ENCODE data around the gene RBM20. TPM values are rescaled to one million over a fixed set of nuclear protein-coding genes. Genes with fewer than 3 reads are reported as not detected.

The RBM20 gene
- total and polyA plus RNA-seq, 4 donors, result 1.1 to 2.2 (median 1.6) TPM

GRCh38 chr10:110794808-110795207, 150.7 kb downstream of the RBM20 start:
- Histone ChIP-seq H3K27ac (ENCODE audit: low read depth, low read length) (peak overlapping the region; percentile 75), H3K27me3 (ENCODE audit: control insufficient read depth, insufficient read depth, low read length) (no peaks in the 10 kb centered on the region), H3K9me3 (ENCODE audit: control insufficient read depth, insufficient read depth, low read length) (no peaks in the 10 kb centered on the region), H3K4me1 (ENCODE audit: control insufficient read depth, insufficient read depth, low read length) (peaks cover 18% of the 10 kb centered on the region), H3K4me3 (ENCODE audit: low read depth, low read length) (no peak overlapping the region), H3K36me3 (ENCODE audit: control insufficient read depth, insufficient read depth, low read length) (no peaks in the 10 kb centered on the region)
- peak in 5 of 6 donors; percentile 48 to 89 (median 59) for DNase-seq (ENCODE audit: low read depth in 4 of 6, low spot score in 6 of 6)
- 29% methylated on average over 3 of the region's 4 CpGs for WGBS (ENCODE audit: insufficient coverage)

DNA sequence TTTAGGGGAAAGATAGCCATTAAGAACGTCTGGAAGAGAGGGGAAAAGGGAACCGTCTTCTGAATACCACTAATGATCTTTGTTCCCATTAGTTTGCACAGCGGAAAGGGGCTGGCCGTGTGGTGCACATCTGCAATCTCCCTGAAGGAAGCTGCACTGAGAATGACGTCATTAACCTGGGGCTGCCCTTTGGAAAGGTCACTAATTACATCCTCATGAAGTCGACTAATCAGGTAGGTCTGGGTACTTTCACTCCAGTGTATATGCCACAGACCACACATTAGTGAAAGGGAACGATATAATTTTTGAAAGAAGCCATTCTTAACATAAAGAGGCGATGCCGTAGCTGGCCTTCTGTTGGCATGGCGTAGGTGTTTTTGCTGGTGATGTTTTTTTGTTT, 153.3 kb downstream of the RBM20 start:
- Histone ChIP-seq H3K36me3 (ENCODE audit: control insufficient read depth, insufficient read depth, low read length) (no peaks in the 10 kb centered on the region), H3K9me3 (ENCODE audit: control insufficient read depth, insufficient read depth, low read length) (no peaks in the 10 kb centered on the region), H3K4me3 (ENCODE audit: low read depth, low read length) (no peak overlapping the region), H3K27me3 (ENCODE audit: control insufficient read depth, insufficient read depth, low read length) (no peaks in the 10 kb centered on the region), H3K4me1 (ENCODE audit: control insufficient read depth, insufficient read depth, low read length) (peaks cover 19% of the 10 kb centered on the region), H3K27ac (ENCODE audit: low read depth, low read length) (no peak overlapping the region)
- WGBS (ENCODE audit: insufficient coverage), result 47% methylated on average over 3 of the region's 10 CpGs
- no peak for DNase-seq (ENCODE audit: low read depth in 4 of 6, low spot score in 6 of 6)

DNA sequence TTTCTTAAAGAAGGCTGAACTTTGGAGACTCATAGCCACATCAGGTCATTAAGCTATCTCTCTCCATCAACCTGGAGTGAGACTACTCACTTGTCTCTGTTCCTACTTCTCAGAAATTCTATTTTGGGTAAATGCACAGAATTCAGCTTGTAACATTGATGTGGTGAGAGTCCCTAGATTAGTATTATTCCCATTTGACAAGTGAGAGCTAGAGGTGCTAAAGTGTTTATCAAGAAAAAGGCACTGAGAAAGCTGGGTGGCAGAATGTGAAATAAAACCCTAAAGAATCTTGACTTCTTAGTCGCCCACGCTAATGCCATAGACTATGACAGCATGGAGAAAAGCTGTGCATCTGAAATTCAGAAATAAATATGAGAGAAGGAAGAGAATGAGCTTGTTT, 154.2 kb downstream of the RBM20 start:
- Histone ChIP-seq H3K36me3 (ENCODE audit: control insufficient read depth, insufficient read depth, low read length) (no peaks in the 10 kb centered on the region), H3K27me3 (ENCODE audit: control insufficient read depth, insufficient read depth, low read length) (no peaks in the 10 kb centered on the region), H3K9me3 (ENCODE audit: control insufficient read depth, insufficient read depth, low read length) (no peaks in the 10 kb centered on the region), H3K4me1 (ENCODE audit: control insufficient read depth, insufficient read depth, low read length) (peaks cover 21% of the 10 kb centered on the region), H3K27ac (ENCODE audit: low read depth, low read length) (no peak overlapping the region), H3K4me3 (ENCODE audit: low read depth, low read length) (no peak overlapping the region)
- 100% methylated on average over 2 of the region's 2 CpGs for WGBS (ENCODE audit: insufficient coverage)
- DNase-seq (ENCODE audit: low read depth in 4 of 6, low spot score in 6 of 6), result no peak

DNA sequence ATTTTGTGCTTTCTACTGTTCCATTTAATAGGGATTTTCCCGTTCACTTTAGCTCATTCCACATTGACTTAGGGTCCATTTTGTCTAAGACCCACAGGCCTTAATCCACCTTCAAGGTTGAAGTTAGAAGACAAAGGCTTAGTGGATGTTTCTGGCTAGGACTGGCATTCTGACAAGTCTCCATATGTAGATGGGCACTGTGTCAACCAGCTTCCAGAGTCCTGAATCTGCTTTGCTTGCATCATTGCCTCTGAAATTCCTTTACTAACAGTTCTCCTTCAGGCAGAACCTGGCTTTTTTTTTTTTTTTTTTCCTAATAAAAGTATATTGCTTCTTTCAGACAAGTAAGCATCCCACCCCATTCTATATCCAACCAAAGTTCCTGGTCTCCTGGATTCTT, 158.0 kb downstream of the RBM20 start:
- Histone ChIP-seq H3K4me3 (ENCODE audit: low read depth, low read length) (no peak overlapping the region), H3K9me3 (ENCODE audit: control insufficient read depth, insufficient read depth, low read length) (no peaks in the 10 kb centered on the region), H3K27me3 (ENCODE audit: control insufficient read depth, insufficient read depth, low read length) (no peaks in the 10 kb centered on the region), H3K4me1 (ENCODE audit: control insufficient read depth, insufficient read depth, low read length) (peaks cover 5% of the 10 kb centered on the region), H3K36me3 (ENCODE audit: control insufficient read depth, insufficient read depth, low read length) (no peaks in the 10 kb centered on the region), H3K27ac (ENCODE audit: low read depth, low read length) (no peak overlapping the region)
- DNase-seq (ENCODE audit: low read depth in 4 of 6, low spot score in 6 of 6), result peak in 2 of 6 donors; percentile 62 to 74
- no CpG with 5 or more reads among the region's 1 CpG for WGBS (ENCODE audit: insufficient coverage)

GRCh38 chr10:110802551-110803238, 158.6 kb downstream of the RBM20 start:
- peak in 2 of 6 donors; percentile 73 to 77 for DNase-seq (ENCODE audit: low read depth in 4 of 6, low spot score in 6 of 6)

DNA sequence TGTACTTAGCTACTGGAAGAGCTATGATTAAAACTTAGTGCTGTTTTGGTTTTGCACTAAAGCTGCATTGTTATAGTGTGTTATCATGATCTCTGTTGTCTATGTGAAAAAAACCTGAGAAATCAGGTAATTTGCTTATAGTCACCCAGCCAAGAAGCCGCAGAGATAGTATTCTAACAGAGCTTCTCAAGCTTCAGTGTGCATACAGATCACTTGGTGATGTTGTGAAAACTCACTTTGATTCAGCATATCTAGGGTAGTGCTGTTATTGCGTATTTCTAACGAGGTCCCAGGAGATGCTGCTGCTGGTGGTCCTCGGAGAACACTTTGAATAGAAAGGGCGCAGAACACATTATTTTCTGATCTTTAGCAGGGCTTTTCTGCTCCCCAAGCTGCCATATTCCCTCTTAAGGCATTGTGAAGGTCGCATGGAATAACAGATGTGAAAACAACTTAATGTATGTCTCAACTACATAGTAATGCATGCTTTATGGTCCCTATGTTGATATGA, 159.2 kb downstream of the RBM20 start:
- H3K27ac ChIP-seq (ENCODE audit: low read depth, low read length), result no peak overlapping the region
- H3K27me3 ChIP-seq (ENCODE audit: control insufficient read depth, insufficient read depth, low read length), result no peaks in the 10 kb centered on the region
- no peaks in the 10 kb centered on the region for H3K36me3 ChIP-seq (ENCODE audit: control insufficient read depth, insufficient read depth, low read length)
- no peak overlapping the region for H3K4me3 ChIP-seq (ENCODE audit: low read depth, low read length)
- 45% methylated on average over 3 of the region's 6 CpGs for WGBS (ENCODE audit: insufficient coverage)
- H3K9me3 ChIP-seq (ENCODE audit: control insufficient read depth, insufficient read depth, low read length), result no peaks in the 10 kb centered on the region
- peaks cover 5% of the 10 kb centered on the region for H3K4me1 ChIP-seq (ENCODE audit: control insufficient read depth, insufficient read depth, low read length)
- peak in 1 of 6 donors; percentile 65 for DNase-seq (ENCODE audit: low read depth in 4 of 6, low spot score in 6 of 6)

More at GRCh38 chr10:110802551-110803238, 158.6 kb downstream of the RBM20 start:
- Histone ChIP-seq H3K4me3 (ENCODE audit: low read depth, low read length) (no peak overlapping the region), H3K27me3 (ENCODE audit: control insufficient read depth, insufficient read depth, low read length) (no peaks in the 10 kb centered on the region), H3K36me3 (ENCODE audit: control insufficient read depth, insufficient read depth, low read length) (no peaks in the 10 kb centered on the region), H3K9me3 (ENCODE audit: control insufficient read depth, insufficient read depth, low read length) (no peaks in the 10 kb centered on the region), H3K4me1 (ENCODE audit: control insufficient read depth, insufficient read depth, low read length) (peaks cover 5% of the 10 kb centered on the region), H3K27ac (ENCODE audit: low read depth, low read length) (no peak overlapping the region)
- 0% methylated on average over 2 of the region's 7 CpGs for WGBS (ENCODE audit: insufficient coverage)

GRCh38 chr10:110803830-110804338, 159.7 kb downstream of the RBM20 start:
- Histone ChIP-seq H3K9me3 (ENCODE audit: control insufficient read depth, insufficient read depth, low read length) (no peaks in the 10 kb centered on the region), H3K4me3 (ENCODE audit: low read depth, low read length) (no peak overlapping the region), H3K36me3 (ENCODE audit: control insufficient read depth, insufficient read depth, low read length) (no peaks in the 10 kb centered on the region), H3K27ac (ENCODE audit: low read depth, low read length) (no peak overlapping the region), H3K27me3 (ENCODE audit: control insufficient read depth, insufficient read depth, low read length) (no peaks in the 10 kb centered on the region), H3K4me1 (ENCODE audit: control insufficient read depth, insufficient read depth, low read length) (peaks cover 5% of the 10 kb centered on the region)
- 41% methylated on average over 5 of the region's 6 CpGs for WGBS (ENCODE audit: insufficient coverage)
- peak in 2 of 6 donors; percentile 64 to 72 for DNase-seq (ENCODE audit: low read depth in 4 of 6, low spot score in 6 of 6)

- no peak overlapping the region for H3K27ac ChIP-seq (ENCODE audit: low read depth, low read length)
- H3K4me1 ChIP-seq (ENCODE audit: control insufficient read depth, insufficient read depth, low read length), result peaks cover 5% of the 10 kb centered on the region
- no peaks in the 10 kb centered on the region for H3K27me3 ChIP-seq (ENCODE audit: control insufficient read depth, insufficient read depth, low read length)
- no peaks in the 10 kb centered on the region for H3K36me3 ChIP-seq (ENCODE audit: control insufficient read depth, insufficient read depth, low read length)
- H3K4me3 ChIP-seq (ENCODE audit: low read depth, low read length), result no peak overlapping the region
- no CpG with 5 or more reads among the region's 1 CpG for WGBS (ENCODE audit: insufficient coverage)
- DNase-seq (ENCODE audit: low read depth in 4 of 6, low spot score in 6 of 6), result no peak
- no peaks in the 10 kb centered on the region for H3K9me3 ChIP-seq (ENCODE audit: control insufficient read depth, insufficient read depth, low read length)
These were observed 160.2 kb downstream of the RBM20 start for GRCh38 chr10:110804376-110804775.

GRCh38 chr10:110805292-110805691, 161.2 kb downstream of the RBM20 start:
- no peak overlapping the region for H3K27ac ChIP-seq (ENCODE audit: low read depth, low read length)
- peaks cover 5% of the 10 kb centered on the region for H3K4me1 ChIP-seq (ENCODE audit: control insufficient read depth, insufficient read depth, low read length)
- 94% methylated on average over 5 of the region's 5 CpGs for WGBS (ENCODE audit: insufficient coverage)
- H3K36me3 ChIP-seq (ENCODE audit: control insufficient read depth, insufficient read depth, low read length), result no peaks in the 10 kb centered on the region
- H3K9me3 ChIP-seq (ENCODE audit: control insufficient read depth, insufficient read depth, low read length), result no peaks in the 10 kb centered on the region
- no peak for DNase-seq (ENCODE audit: low read depth in 4 of 6, low spot score in 6 of 6)
- no peaks in the 10 kb centered on the region for H3K27me3 ChIP-seq (ENCODE audit: control insufficient read depth, insufficient read depth, low read length)
- H3K4me3 ChIP-seq (ENCODE audit: low read depth, low read length), result no peak overlapping the region

DNA sequence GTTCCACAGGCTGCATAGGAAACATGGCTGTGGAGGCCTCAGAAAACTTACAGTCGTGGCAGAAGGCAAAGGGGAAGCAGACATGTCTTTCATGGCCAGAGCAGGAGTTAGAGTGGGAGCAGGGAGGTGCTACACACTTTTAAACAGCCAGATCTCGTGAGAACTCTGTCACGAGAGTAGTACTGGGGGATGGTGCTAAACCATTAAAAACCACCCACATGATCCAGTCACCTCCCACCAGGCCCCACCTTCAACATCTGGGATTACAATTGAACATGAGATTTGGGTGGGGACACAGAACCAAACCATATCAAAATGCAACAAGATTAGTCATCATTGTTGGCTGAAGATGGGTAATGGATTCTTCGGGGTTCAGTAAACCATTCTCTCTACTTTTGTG, 162.2 kb downstream of the RBM20 start:
- Histone ChIP-seq H3K27me3 (ENCODE audit: control insufficient read depth, insufficient read depth, low read length) (no peaks in the 10 kb centered on the region), H3K4me1 (ENCODE audit: control insufficient read depth, insufficient read depth, low read length) (peaks cover 5% of the 10 kb centered on the region), H3K4me3 (ENCODE audit: low read depth, low read length) (no peak overlapping the region), H3K9me3 (ENCODE audit: control insufficient read depth, insufficient read depth, low read length) (no peaks in the 10 kb centered on the region), H3K27ac (ENCODE audit: low read depth, low read length) (no peak overlapping the region), H3K36me3 (ENCODE audit: control insufficient read depth, insufficient read depth, low read length) (no peaks in the 10 kb centered on the region)
- DNase-seq (ENCODE audit: low read depth in 4 of 6, low spot score in 6 of 6), result no peak
- WGBS (ENCODE audit: insufficient coverage), result 67% methylated on average over 1 of the region's 4 CpGs
